Endometrial microvascular endothelial cells (primary cell): Measurements from ENCODE around the gene MGAT4B. TPM values are rescaled to one million over a fixed set of nuclear protein-coding genes. Genes with fewer than 3 reads are reported as not detected.
"Not testable (repeated sequence)": the region's sequence is repeated elsewhere in the genome, so short reads cannot be mapped to it uniquely, and the experiment has no call there.

Source experiments
- in situ Hi-C: cut with HindIII; loops from 2 replicates; pipeline ENCODE4 v1.10.0; 2017; ENCODE audit warnings: low sequenced_read_pairs, low pct_unique_long_range_greater_than_20kb; ENCODE audit errors: inconsistent ontology term
- total RNA-seq: library from RNA; depleted of rRNA; stranded (reverse); fragments of >200 nt; gene quantifications from one replicate; pipeline ENCODE4 v1.2.3, GENCODE V29; 2015; ENCODE audit errors: inconsistent ontology term

MGAT4B gene
- 195 TPM for total RNA-seq

- in situ Hi-C loops: no loop called here
These were observed at the start of gene MGAT4B for GRCh38 chr5:179806250-179807048. TSS of gene MGAT4B (minus strand) at chr5:179806866. CDS start at chr5:179806583, 283 bp downstream.

GRCh38 chr5:179854356-179854755 lies 47.7 kb upstream of the MGAT4B start:
- in situ Hi-C loops: no loop called here

GRCh38 chr5:179852993-179853547 lies 46.4 kb upstream of the MGAT4B start:
- in situ Hi-C loops: no loop called here

- in situ Hi-C loops: no loop called here
These were observed 35.0 kb upstream of the MGAT4B start for GRCh38 chr5:179841621-179842020.

GRCh38 chr5:179840766-179841165 lies 34.1 kb upstream of the MGAT4B start:
- in situ Hi-C loops: no loop called here

GRCh38 chr5:179840321-179840720 lies 33.7 kb upstream of the MGAT4B start:
- in situ Hi-C loops: no loop called here

GRCh38 chr5:179839328-179840256 lies 32.9 kb upstream of the MGAT4B start:
- in situ Hi-C loops: no loop called here

- in situ Hi-C loops: no loop called here
These were observed 30.7 kb upstream of the MGAT4B start for GRCh38 chr5:179837076-179838011.

GRCh38 chr5:179836225-179837019 lies 29.8 kb upstream of the MGAT4B start:
- in situ Hi-C loops: no loop called here

GRCh38 chr5:179834871-179835270 lies 28.2 kb upstream of the MGAT4B start:
- in situ Hi-C loops: not testable (repeated sequence)

- in situ Hi-C loops: no loop called here
These were observed 27.5 kb upstream of the MGAT4B start for GRCh38 chr5:179834120-179834519.

GRCh38 chr5:179833709-179834070 lies 27.0 kb upstream of the MGAT4B start:
- in situ Hi-C loops: no loop called here

- in situ Hi-C loops: no loop called here
These were observed 26.5 kb upstream of the MGAT4B start for GRCh38 chr5:179833056-179833708.

- in situ Hi-C loops: no loop called here
These were observed 25.5 kb upstream of the MGAT4B start for GRCh38 chr5:179832039-179832745.

GRCh38 chr5:179830818-179831468 lies 24.3 kb upstream of the MGAT4B start:
- in situ Hi-C loops: no loop called here

- in situ Hi-C loops: no loop called here
These were observed 23.2 kb upstream of the MGAT4B start for GRCh38 chr5:179829732-179830435.
